Measurements from ENCODE around the gene C20orf202.

DNA sequence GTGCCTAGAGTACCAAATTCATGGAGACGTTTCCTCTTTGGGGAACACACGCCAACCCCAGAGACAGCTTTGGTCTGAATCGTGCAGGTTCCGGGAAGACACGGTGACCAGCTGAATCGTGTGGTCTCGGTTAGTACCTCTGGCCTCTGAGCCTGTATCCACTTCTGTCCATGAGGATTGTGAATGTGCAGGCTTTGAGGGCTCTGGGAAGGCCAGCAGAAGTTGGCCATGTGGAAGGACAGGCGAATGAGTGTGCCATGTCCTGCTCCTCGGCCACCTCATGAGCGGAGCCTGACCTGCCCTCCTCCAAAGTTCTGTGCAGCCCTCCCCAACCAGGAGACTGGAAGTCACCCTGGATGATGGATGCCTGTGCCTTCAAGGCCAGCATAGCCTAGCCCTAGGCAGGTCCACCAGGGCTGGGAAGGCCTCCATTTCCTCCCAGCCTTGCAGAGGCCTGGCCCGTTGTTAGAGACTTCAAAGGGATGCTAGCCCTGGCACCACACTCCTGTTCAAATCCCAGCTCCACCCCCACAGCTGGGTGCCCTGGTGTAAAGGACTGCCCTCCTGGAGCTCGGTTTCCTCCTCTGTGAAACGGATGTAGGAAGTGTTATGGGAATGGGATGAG, 16.8 kb upstream of the C20orf202 start:
- no peak for TF ChIP-seq POLR2A (IDR thresholded peaks at IDR 0.05; ENCODE audit: borderline replicate concordance, extremely low read depth, insufficient read depth, insufficient read length)
- TF ChIP-seq, protein P1, sequence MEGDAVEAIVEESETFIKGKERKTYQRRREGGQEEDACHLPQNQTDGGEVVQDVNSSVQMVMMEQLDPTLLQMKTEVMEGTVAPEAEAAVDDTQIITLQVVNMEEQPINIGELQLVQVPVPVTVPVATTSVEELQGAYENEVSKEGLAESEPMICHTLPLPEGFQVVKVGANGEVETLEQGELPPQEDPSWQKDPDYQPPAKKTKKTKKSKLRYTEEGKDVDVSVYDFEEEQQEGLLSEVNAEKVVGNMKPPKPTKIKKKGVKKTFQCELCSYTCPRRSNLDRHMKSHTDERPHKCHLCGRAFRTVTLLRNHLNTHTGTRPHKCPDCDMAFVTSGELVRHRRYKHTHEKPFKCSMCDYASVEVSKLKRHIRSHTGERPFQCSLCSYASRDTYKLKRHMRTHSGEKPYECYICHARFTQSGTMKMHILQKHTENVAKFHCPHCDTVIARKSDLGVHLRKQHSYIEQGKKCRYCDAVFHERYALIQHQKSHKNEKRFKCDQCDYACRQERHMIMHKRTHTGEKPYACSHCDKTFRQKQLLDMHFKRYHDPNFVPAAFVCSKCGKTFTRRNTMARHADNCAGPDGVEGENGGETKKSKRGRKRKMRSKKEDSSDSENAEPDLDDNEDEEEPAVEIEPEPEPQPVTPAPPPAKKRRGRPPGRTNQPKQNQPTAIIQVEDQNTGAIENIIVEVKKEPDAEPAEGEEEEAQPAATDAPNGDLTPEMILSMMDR (IDR thresholded peaks at IDR 0.05 in 2 of 3, conservative IDR thresholded peaks at IDR 0.05 in 1 of 3; ENCODE audit: borderline replicate concordance in 1 of 3, insufficient read depth in 1 of 3, low read depth in 2 of 3, low read length in 2 of 3) = no peak
- TF ChIP-seq, protein P2, sequence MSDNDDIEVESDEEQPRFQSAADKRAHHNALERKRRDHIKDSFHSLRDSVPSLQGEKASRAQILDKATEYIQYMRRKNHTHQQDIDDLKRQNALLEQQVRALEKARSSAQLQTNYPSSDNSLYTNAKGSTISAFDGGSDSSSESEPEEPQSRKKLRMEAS (IDR thresholded peaks at IDR 0.05) = no peak
- TF ChIP-seq EZH2phosphoT487 (IDR thresholded peaks at IDR 0.05; ENCODE audit: borderline replicate concordance) = no peak
- no peak for TF ChIP-seq SIN3A (IDR thresholded peaks at IDR 0.05; ENCODE audit: low read depth)
- TF ChIP-seq CEBPB (IDR thresholded peaks at IDR 0.05; ENCODE audit: low read depth) = no peak
- TF ChIP-seq REST (IDR thresholded peaks at IDR 0.05; ENCODE audit: low read depth) = no peak
- TF ChIP-seq TCF7L2 (IDR thresholded peaks at IDR 0.05; ENCODE audit: borderline replicate concordance, extremely low read depth, insufficient read depth, insufficient read length) = peak; percentile 47
- TF ChIP-seq EGR1 (IDR thresholded peaks at IDR 0.05; ENCODE audit: low read depth) = no peak
- TF ChIP-seq RAD21 (IDR thresholded peaks at IDR 0.05; ENCODE audit: low read depth) = no peak
- no peak for TF ChIP-seq POLR2AphosphoS5 (IDR thresholded peaks at IDR 0.05; ENCODE audit: low read depth, low read length)
- no peak for TF ChIP-seq YY1 (IDR thresholded peaks at IDR 0.05; ENCODE audit: extremely low read depth, insufficient replicate concordance, low read depth, low read length)

All from HCT116 (cell line).